Mononuclear cell (primary cell): ENCODE measurements around the gene HTR3C. TPM values are rescaled to one million over a fixed set of nuclear protein-coding genes. Genes with fewer than 3 reads are reported as not detected.
"Not testable (repeated sequence)": the region's sequence is repeated elsewhere in the genome, so short reads cannot be mapped to it uniquely, and the experiment has no call there.

Experiments used
- H3K27me3 ChIP-seq: 2 replicates; pipeline ENCODE4 v1.6.0; 2011; ENCODE audit warnings: low read length, control low read depth; ENCODE audit not compliant: insufficient read depth
- H3K4me1 ChIP-seq: 2 replicates; pipeline ENCODE4 v1.5.1; 2011; ENCODE audit warnings: mild to moderate bottlenecking, low read length, control low read depth; ENCODE audit not compliant: insufficient read depth
- H3K4me3 ChIP-seq: 2 replicates; pipeline ENCODE4 v1.5.1; 2011; ENCODE audit warnings: mild to moderate bottlenecking, low read length, moderate library complexity
- H3K9me3 ChIP-seq: 2 replicates; pipeline ENCODE4 v1.5.1; 2011; ENCODE audit warnings: low read depth, mild to moderate bottlenecking, control low read depth, low read length
- total RNA-seq: library from RNA; depleted of rRNA; stranded (reverse); fragments of >200 nt; gene quantifications from one replicate; pipeline ENCODE4 v1.2.3, GENCODE V29; 2012

Gene HTR3C
- not detected for total RNA-seq

- no peaks in the 10 kb centered on the region for H3K9me3 ChIP-seq
- H3K27me3 ChIP-seq, result no peaks in the 10 kb centered on the region
- no peak within 1 kb of the TSS for H3K4me3 ChIP-seq
- no peaks in the 10 kb centered on the region for H3K4me1 ChIP-seq
These were observed at the start of gene HTR3C for GRCh38 chr3:184052767-184053166. Gene HTR3C, plus strand, starts transcription at chr3:184053047. Its CDS starts 34 bp downstream, at chr3:184053081.

- Histone ChIP-seq H3K9me3 (no peaks in the 10 kb centered on the region), H3K4me1 (peaks cover 26% of the 10 kb centered on the region), H3K4me3 (no peak overlapping the region), H3K27me3 (no peaks in the 10 kb centered on the region)
These were observed 49.5 kb upstream of the HTR3C start for GRCh38 chr3:184003187-184003967.

- Histone ChIP-seq H3K4me3 (no peak overlapping the region), H3K9me3 (no peaks in the 10 kb centered on the region), H3K4me1 (peaks cover 26% of the 10 kb centered on the region), H3K27me3 (no peaks in the 10 kb centered on the region)
These were observed 48.4 kb upstream of the HTR3C start for GRCh38 chr3:184004476-184004875.

- Histone ChIP-seq H3K27me3 (no peaks in the 10 kb centered on the region), H3K9me3 (no peaks in the 10 kb centered on the region), H3K4me1 (peaks cover 26% of the 10 kb centered on the region), H3K4me3 (peak overlapping the region; percentile 10)
These were observed 46.8 kb upstream of the HTR3C start for GRCh38 chr3:184005941-184006507.

GRCh38 chr3:184007143-184007813 is 45.6 kb upstream of the HTR3C start:
- H3K4me1 ChIP-seq, result peaks cover 26% of the 10 kb centered on the region
- not testable (repeated sequence) for H3K4me3 ChIP-seq

GRCh38 chr3:184008161-184008560 is 44.7 kb upstream of the HTR3C start:
- Histone ChIP-seq H3K9me3 (no peaks in the 10 kb centered on the region), H3K4me3 (no peak overlapping the region), H3K27me3 (no peaks in the 10 kb centered on the region), H3K4me1 (peaks cover 26% of the 10 kb centered on the region)

More at GRCh38 chr3:184007143-184007813, 45.6 kb upstream of the HTR3C start:
- not testable (repeated sequence) for H3K9me3 ChIP-seq, H3K27me3 ChIP-seq

GRCh38 chr3:184011230-184011876 is 41.5 kb upstream of the HTR3C start:
- H3K4me3 ChIP-seq, result no peak overlapping the region
- H3K9me3 ChIP-seq, result no peaks in the 10 kb centered on the region
- H3K27me3 ChIP-seq, result no peaks in the 10 kb centered on the region
- peaks cover 12% of the 10 kb centered on the region for H3K4me1 ChIP-seq

GRCh38 chr3:184011937-184012889 is 40.6 kb upstream of the HTR3C start:
- Histone ChIP-seq H3K4me1 (peaks cover 14% of the 10 kb centered on the region), H3K9me3 (no peaks in the 10 kb centered on the region)

GRCh38 chr3:184015381-184016019 is 37.3 kb upstream of the HTR3C start:
- Histone ChIP-seq H3K4me3 (no peak overlapping the region), H3K27me3 (no peaks in the 10 kb centered on the region), H3K9me3 (no peaks in the 10 kb centered on the region), H3K4me1 (peaks cover 14% of the 10 kb centered on the region)

More at GRCh38 chr3:184011937-184012889, 40.6 kb upstream of the HTR3C start:
- Histone ChIP-seq H3K4me3 (no peak overlapping the region), H3K27me3 (no peaks in the 10 kb centered on the region)

GRCh38 chr3:184016169-184016570 is 36.7 kb upstream of the HTR3C start:
- H3K27me3 ChIP-seq, result no peaks in the 10 kb centered on the region
- no peak overlapping the region for H3K4me3 ChIP-seq

GRCh38 chr3:184016811-184017671 is 35.8 kb upstream of the HTR3C start:
- Histone ChIP-seq H3K9me3 (no peaks in the 10 kb centered on the region), H3K4me1 (peaks cover 26% of the 10 kb centered on the region), H3K27me3 (no peaks in the 10 kb centered on the region), H3K4me3 (peak overlapping the region; percentile 97)

More at GRCh38 chr3:184016169-184016570, 36.7 kb upstream of the HTR3C start:
- peaks cover 17% of the 10 kb centered on the region for H3K4me1 ChIP-seq
- no peaks in the 10 kb centered on the region for H3K9me3 ChIP-seq

- peak within 1 kb of the TSS; percentile 97 for H3K4me3 ChIP-seq
These were observed 35.0 kb upstream of the HTR3C start, which contains the start of gene ABCC5 for GRCh38 chr3:184017672-184018423. Gene ABCC5, minus strand, starts transcription at chr3:184017884. Its CDS starts 3,492 bp downstream, at chr3:184014392.

More at GRCh38 chr3:184017672-184018423, 35.0 kb upstream of the HTR3C start, which contains the start of gene ABCC5:
- Histone ChIP-seq H3K4me1 (peaks cover 34% of the 10 kb centered on the region), H3K27me3 (no peaks in the 10 kb centered on the region), H3K9me3 (no peaks in the 10 kb centered on the region)
